ENCODE results near the gene UGT1A6. TPM values are rescaled to one million over a fixed set of nuclear protein-coding genes. Genes with fewer than 3 reads are reported as not detected.
A peak's percentile ranks its signal among the peaks of the same experiment; 100 is the strongest.

The UGT1A6 gene
- total RNA-seq, 6 experiments from 2014 or later = 79.4 to 315 (median 139) TPM

DNA sequence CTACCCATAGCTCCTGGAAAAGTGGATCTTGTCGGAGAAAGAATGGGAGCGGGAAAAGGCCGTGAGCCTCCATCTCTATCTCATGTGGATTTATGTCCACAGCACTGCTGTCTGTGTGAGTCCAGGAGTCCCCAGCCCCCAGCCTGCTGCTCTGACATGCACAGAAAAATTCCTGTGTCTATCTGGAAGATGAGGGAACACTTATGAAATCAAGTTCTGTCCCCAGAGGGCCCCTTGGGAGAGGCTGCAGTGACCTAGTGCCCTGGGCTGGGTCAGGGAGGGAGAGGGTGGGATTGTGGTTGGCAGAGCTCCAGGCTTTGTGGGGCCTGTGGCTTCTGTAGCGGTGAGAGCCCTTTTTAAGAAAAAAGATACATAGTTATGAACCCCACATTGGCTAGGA is 124.1 kb downstream of the UGT1A6 start:
- no peak for ATAC-seq
- Histone ChIP-seq H3K9me3 (no peaks in the 10 kb centered on the region), H3K36me3 (no peaks in the 10 kb centered on the region), H3K27ac (no peak overlapping the region), H3K4me3 (no peak overlapping the region), H3K4me1 (peaks cover 0 to 15% (median 1%) of the 10 kb centered on the region in 4 donors), H3K27me3 (no peaks in the 10 kb centered on the region)
- DNase-seq = peak in 2 of 3 donors; percentile 17 to 33
- intact Hi-C loops (cut with DNase I) = no loop called here
- TF ChIP-seq, protein P1, sequence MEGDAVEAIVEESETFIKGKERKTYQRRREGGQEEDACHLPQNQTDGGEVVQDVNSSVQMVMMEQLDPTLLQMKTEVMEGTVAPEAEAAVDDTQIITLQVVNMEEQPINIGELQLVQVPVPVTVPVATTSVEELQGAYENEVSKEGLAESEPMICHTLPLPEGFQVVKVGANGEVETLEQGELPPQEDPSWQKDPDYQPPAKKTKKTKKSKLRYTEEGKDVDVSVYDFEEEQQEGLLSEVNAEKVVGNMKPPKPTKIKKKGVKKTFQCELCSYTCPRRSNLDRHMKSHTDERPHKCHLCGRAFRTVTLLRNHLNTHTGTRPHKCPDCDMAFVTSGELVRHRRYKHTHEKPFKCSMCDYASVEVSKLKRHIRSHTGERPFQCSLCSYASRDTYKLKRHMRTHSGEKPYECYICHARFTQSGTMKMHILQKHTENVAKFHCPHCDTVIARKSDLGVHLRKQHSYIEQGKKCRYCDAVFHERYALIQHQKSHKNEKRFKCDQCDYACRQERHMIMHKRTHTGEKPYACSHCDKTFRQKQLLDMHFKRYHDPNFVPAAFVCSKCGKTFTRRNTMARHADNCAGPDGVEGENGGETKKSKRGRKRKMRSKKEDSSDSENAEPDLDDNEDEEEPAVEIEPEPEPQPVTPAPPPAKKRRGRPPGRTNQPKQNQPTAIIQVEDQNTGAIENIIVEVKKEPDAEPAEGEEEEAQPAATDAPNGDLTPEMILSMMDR (IDR thresholded peaks at IDR 0.05) = no peak
- no peak for TF ChIP-seq POLR2A (IDR thresholded peaks at IDR 0.05)
- WGBS (ENCODE audit: insufficient coverage, low coverage, low lambda C conversion rate, missing lambda C conversion rate) = 100% methylated on average over 4 of the region's 4 CpGs

DNA sequence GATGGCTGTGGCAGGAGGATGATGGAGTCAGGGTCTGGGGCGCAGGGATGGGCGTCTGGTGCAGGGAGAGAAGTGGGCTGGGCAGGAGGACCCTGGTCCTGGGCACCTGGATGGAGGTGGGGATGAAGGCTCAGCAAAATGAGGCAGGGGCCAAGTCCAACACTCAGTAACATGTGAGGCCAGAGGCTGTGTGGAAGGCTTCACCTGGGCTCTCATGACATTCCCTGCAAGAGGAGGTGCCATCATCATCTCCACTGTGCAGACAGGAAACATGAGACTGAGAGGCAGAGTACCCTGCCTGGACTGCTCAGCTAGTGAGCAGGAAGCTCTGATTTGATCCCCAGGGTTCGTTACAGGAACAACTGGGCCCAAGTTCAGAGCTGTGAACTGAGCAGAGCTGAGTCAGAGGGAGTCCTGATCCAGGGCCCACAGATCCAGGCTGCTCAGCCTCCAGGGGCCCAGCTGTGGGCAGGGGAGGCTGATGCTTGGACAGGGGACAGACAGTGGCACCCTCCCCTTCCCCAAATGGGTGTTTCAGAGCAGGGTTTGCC is 124.7 kb downstream of the UGT1A6 start:
- peak in 1 of 4 donors; percentile 17 for ATAC-seq

DNA sequence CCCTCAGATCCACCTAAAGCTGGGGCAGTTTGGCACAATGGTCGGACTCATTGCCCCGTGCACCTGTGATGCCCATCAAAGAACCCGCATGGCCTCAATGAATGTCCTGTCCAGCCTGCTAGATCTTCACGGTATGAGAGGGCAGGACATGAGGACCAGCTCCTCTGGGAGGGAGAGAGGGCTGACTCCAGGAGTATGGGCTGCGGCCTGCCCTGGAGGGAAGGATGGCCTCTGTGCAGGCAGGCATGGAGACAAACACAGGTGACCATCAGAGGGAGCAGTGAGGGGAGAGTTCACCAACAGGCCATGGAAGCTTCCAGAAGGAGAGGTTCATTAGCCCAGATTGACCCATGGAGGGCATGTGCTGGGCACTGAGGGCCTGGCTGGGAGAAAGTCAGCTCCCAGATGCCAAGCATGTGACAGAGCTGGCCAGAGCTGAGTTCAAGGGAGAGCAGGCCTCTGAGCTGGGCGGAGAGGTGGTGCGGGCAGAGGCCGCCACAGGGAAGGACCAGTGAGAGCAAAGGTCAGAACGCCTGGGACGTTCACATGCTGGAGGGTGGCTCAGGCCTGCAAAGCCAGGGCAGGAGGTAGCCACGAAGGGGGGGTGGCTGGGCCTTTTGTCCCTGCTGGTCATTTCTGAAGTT is 125.4 kb downstream of the UGT1A6 start:
- Histone ChIP-seq H3K9me3 (no peaks in the 10 kb centered on the region), H3K4me1 (peaks cover 0 to 28% (median 7%) of the 10 kb centered on the region in 4 donors), H3K27ac (peak overlapping the region in 1 of 3 donors; percentile 47), H3K4me3 (no peak overlapping the region), H3K27me3 (no peaks in the 10 kb centered on the region), H3K36me3 (no peaks in the 10 kb centered on the region)
- no peak for TF ChIP-seq POLR2A (IDR thresholded peaks at IDR 0.05)
- TF ChIP-seq, protein P1 (IDR thresholded peaks at IDR 0.05) = no peak
- 28% methylated on average over 6 of the region's 11 CpGs for WGBS (ENCODE audit: insufficient coverage, low coverage, low lambda C conversion rate, missing lambda C conversion rate)
- peak; percentile 36 to 74 (median 71) for ATAC-seq
- peak in 2 of 3 donors; percentile 90 to 91 for DNase-seq
- intact Hi-C loops (cut with DNase I) = no loop called here

More for the DNA sequence above, 124.7 kb downstream of the UGT1A6 start:
- TF ChIP-seq, protein P1 (IDR thresholded peaks at IDR 0.05) = no peak
- TF ChIP-seq POLR2A (IDR thresholded peaks at IDR 0.05) = no peak
- Histone ChIP-seq H3K36me3 (no peaks in the 10 kb centered on the region), H3K27ac (peak overlapping the region in 1 of 3 donors; percentile 47), H3K4me1 (peaks cover 0 to 21% (median 5%) of the 10 kb centered on the region in 4 donors), H3K9me3 (no peaks in the 10 kb centered on the region), H3K4me3 (no peak overlapping the region), H3K27me3 (no peaks in the 10 kb centered on the region)
- WGBS (ENCODE audit: insufficient coverage, low coverage, low lambda C conversion rate, missing lambda C conversion rate) = 88% methylated on average over 2 of the region's 3 CpGs
- intact Hi-C loops (cut with DNase I) = no loop called here
- DNase-seq = peak in 2 of 3 donors; percentile 28 to 39

DNA sequence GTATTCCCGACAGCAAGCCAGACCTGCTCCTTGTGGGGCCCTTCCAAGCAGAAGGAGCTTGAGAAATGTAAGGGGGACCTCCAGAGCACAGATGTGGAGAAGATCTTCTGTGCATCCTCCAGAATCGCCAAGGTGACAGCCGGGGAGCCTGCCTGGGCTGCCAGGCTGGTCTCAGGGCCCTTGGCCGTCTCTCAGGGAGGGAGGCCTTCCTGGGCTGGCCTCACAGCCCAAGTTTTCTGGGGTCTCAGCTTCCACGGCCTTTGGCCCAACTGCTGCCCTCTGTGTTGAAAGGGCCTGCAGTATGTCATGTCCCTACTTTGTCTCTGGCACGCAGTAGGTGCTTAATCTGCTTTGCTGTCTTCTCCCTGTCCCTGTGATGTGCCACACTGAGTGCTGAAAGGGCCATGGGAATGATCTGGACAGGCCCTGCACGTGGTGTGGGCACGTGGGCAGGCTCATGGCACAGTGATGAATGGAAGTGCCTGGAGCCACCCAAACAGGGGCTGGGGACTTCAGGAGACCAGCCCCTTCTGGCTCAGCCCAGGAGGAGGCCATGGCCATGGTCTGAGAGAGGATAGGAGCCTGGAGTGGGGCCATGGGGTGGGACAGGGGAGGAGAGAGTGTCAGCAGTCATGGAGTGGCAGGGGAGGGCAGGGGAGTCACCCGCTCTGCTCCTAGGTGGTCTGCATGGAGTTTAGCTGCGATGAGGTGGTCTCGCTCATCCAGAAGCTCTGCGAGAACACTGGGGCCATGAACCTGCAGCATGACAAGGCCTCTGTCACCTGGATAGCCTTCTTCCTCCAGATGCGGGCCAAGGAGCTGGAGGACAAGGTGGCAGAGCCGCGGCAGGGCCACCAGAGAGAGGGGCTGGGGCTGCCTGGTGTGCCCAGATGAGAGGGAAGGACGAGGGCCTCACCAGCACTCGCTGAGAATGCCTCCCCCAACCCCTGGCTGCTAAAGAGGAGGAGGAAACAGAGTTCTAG is 126.2 kb downstream of the UGT1A6 start:
- DNase-seq (peak in 1 of 3 donors; percentile 41), ATAC-seq (no peak)
- peak overlapping the region in 2 of 3 donors; percentile 36 to 47 for H3K27ac ChIP-seq
- H3K36me3 ChIP-seq = no peaks in the 10 kb centered on the region
- H3K27me3 ChIP-seq = no peaks in the 10 kb centered on the region
- H3K9me3 ChIP-seq = no peaks in the 10 kb centered on the region
- peaks cover 0 to 34% (median 7%) of the 10 kb centered on the region in 4 donors for H3K4me1 ChIP-seq
- intact Hi-C loops (cut with DNase I) = no loop called here
- TF ChIP-seq, protein P1 (IDR thresholded peaks at IDR 0.05) = no peak
- no peak overlapping the region for H3K4me3 ChIP-seq
- 66% methylated on average over 4 of the region's 17 CpGs for WGBS (ENCODE audit: insufficient coverage, low coverage, low lambda C conversion rate, missing lambda C conversion rate)

Measured in right lobe of liver (tissue), 6 donors.